Inferior parietal cortex (tissue), 1 donor: ENCODE data around the gene PARD3.

Experiments used
- DNase-seq: peaks from one replicate; pipeline ENCODE4 v3.0.0-alpha.2; 2016; ENCODE audit errors: extremely low spot score

PARD3 gene

GRCh38 chr10:34183016-34183796 is 631.9 kb downstream of the PARD3 start:
- no peak for DNase-seq

GRCh38 chr10:34181553-34182300 is 633.4 kb downstream of the PARD3 start:
- no peak for DNase-seq

DNA sequence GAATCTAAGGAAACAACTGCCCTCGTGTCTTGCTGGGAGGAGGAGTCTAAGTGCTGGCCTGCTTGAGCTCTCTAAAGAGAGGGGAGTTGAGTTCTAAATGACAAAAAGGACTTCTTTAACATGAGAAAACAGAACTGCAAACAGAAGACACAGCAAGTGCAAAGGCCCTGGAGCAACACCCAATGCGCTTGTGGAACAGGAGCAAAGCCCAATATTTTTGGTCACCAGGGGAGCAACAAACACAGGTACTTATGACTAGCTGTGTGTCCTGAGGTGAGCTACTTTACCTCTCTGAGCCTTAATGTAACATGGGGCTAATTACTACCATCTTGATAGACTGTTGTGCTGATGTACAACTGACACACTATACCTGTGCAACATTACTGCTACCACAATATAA is 634.3 kb downstream of the PARD3 start:
- no peak for DNase-seq

- DNase-seq, result no peak
These were observed 635.8 kb downstream of the PARD3 start for GRCh38 chr10:34179280-34179679.

- DNase-seq, result no peak
These were observed 636.3 kb downstream of the PARD3 start for GRCh38 chr10:34178756-34179155.

GRCh38 chr10:34178196-34178595 is 636.9 kb downstream of the PARD3 start:
- DNase-seq, result no peak

DNA sequence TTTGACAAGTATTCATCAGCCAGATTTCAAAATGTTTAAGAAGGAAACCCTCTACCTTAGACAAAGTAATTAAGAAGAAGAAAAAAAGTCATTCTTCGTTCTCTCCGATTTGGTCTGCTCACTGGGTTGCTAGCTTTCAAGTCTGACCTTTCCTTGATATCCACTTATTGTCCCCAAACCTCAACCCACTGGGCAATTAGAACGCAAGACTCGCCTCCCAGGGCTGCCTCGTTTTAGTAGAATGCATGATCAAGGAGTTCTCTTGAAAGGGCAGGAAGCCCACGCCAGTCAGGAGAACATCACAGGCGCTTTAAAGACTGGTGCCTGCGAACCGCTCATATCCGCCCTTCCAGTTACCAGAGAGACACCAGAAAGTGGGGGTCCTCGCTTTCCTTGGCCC is 637.7 kb downstream of the PARD3 start:
- DNase-seq, result no peak

- no peak for DNase-seq
These were observed 638.7 kb downstream of the PARD3 start for GRCh38 chr10:34176351-34176750.

DNA sequence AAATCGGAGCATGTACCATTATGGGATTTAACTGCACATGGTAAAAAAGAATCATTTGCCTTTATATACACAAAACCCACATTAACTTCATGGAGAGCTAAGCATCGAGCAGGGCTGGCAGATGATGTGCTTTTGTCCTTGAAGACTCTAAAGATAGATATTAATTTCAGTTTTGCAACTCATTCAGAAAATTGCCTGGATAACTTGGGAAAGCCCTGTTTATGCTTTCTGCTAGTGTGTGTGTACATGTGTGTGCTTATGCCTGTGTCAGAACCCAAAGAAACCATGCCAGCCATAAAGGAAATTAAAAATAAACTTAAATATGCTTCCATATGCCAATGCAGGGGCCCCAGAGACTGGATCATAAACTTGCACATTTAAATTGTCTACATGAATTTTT is 640.0 kb downstream of the PARD3 start:
- DNase-seq, result no peak

- DNase-seq, result no peak
These were observed 642.1 kb downstream of the PARD3 start for GRCh38 chr10:34172936-34173533.

DNA sequence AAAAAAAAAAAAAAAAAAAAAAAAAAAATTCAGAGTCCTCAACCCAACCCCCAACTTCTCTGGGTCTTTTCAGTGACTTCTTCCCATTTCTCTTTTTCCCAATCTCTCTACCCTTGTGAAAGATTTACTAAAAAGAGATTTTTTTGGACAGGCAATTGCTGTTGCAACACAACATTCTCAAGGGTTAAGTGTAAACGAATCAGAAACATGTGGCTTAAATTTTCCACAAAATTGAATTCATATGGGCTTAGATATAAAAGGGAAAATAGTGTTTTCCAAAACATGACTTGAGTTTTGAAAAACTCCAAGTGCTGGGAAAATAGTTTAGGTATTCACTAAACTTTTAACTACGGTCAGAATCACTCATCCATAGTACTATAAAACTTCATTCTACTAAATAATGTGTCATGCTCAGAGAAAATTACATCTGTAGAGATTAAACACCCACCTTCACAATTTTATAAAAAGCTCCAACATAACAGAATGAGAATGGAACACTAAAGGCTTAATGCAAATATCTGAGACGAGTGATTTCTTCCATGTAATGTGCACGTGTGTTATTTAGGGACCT is 643.1 kb downstream of the PARD3 start:
- DNase-seq, result no peak

DNA sequence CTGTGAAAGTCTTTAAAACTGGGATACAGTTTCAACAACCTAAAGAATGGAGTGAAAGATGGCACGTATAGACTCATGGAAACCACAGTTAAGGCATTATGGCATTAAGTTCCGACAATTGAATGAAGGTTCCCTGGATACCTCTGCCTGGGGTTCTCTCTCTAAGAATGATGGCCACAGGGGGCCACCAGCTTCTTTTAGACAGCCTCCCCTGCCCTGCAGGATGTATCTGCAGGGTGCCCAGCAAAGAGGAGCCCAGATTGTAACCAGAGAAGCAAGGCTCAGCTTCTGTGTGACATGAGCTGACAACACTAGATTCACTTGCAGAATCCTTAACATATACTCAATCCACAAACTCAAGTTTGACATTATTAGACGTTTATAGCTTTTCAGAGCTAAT is 645.4 kb downstream of the PARD3 start:
- no peak for DNase-seq

DNA sequence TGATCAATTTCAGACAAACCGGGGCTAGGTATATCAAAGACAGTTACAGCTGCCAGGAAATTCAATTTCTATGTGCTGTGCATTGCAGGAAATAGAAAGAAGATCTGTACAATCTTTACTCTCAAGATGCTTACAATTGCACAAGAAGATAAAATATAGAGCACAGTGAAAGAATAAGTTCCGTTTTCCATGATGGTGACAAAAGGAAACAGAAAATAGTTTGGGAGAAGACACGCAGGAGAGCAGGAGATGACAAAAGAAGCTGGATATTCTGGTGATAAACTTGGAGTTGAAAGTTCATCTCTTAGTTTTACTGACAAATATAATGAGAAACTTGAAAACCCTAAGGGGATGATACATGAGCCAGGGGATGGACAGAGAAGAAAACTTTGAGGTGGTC is 646.0 kb downstream of the PARD3 start:
- no peak for DNase-seq

- DNase-seq, result no peak
These were observed 646.7 kb downstream of the PARD3 start for GRCh38 chr10:34168439-34168838.

- no peak for DNase-seq
These were observed 648.3 kb downstream of the PARD3 start for GRCh38 chr10:34166823-34167222.

DNA sequence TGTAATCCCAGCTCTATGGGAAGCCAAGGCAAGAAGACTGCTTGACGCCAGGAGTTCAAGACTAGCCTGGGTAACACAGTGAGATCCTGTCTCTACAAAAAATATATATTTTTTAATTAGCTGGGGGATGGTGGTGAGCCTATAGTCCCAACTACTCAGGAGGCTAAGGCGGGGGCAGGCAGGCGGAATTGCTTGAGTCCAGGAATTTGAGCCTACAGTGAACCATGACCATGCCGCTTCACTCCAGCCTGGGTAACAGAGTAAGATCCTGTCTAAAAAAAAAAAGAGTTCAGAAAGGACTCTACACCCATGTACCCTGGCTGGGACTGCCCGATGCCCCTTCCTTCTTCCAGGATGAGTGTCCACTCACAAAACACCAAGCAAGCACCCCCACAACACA is 648.7 kb downstream of the PARD3 start:
- DNase-seq, result no peak

DNA sequence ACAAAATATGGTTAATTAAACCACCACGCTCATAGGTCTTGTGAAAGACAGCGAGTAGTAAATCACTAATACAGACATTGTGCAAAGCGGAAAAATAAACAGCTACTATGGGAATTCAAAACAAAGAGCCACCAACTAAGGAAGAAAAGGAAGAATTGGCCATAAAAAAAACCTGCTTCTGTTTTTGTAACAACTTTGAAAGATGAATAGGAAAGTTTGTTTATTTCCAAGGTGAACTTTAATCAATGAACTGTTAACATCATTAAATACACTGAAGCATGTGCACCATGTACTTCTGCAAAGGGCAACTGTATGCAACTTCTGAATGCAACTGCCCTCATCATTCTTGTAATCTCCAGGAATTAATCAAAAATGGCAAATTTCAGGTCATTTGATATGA is 651.1 kb downstream of the PARD3 start:
- no peak for DNase-seq

DNA sequence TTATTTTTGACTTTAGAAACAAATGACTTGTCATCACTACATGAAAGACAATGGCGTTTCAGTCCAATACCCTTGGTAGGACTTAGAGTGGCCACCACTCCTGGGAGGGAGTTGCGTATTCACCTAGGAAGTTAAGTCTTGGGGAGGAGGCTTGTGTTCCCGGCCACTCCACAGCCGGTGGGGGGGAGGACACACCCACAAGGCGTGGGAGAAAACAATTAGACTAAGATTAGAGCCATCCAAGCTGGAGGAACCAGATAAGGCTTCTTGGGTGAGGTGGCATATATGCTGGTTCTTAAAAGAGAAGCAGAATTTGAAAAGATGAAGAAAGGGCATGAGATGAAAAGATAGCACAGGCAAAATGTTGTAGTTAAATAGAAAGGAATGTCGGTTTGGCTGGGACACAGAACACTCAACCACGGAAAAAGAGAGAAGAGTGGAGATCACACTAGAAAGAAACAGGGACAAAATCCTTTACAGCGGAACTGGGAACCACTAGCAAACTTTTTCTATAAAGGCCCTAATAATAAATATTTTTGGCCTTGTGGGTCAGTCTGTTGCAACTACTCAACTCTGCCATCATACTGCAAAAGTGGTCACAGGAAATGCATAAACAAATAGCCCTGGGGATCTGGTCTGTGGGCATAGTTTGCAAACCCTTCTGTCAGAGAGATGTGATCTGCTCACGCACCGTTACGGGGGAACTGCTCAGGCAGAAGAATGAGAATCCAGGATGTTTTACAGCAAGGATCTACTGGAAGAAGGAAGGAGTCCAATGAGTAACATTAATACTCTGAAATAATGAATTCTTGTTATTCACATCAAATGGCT is 651.8 kb downstream of the PARD3 start:
- DNase-seq, result no peak

- DNase-seq, result no peak
These were observed 653.2 kb downstream of the PARD3 start for GRCh38 chr10:34161777-34162370.

- DNase-seq, result no peak
These were observed 654.5 kb downstream of the PARD3 start for GRCh38 chr10:34160595-34160994.

- no peak for DNase-seq
These were observed 657.6 kb downstream of the PARD3 start for GRCh38 chr10:34157501-34157900.
